Neural cell (in vitro differentiated cells): ENCODE results near the gene PLCH1.

Source experiments
- CTCF ChIP-seq: fragments of 450-650 bp; IDR thresholded peaks from 2 replicates; pipeline ENCODE4 v1.5.1; 2014; ENCODE audit warnings: antibody characterized with exemption, mild to moderate bottlenecking, moderate library complexity; ENCODE audit not compliant: poor library complexity, severe bottlenecking
- TF ChIP-seq, protein P1 (sequence below): IDR thresholded peaks from 2 replicates; pipeline ENCODE4 v1.6.1; 2012; ENCODE audit warnings: borderline replicate concordance

- no peak for TF ChIP-seq CTCF
- TF ChIP-seq, protein P1, sequence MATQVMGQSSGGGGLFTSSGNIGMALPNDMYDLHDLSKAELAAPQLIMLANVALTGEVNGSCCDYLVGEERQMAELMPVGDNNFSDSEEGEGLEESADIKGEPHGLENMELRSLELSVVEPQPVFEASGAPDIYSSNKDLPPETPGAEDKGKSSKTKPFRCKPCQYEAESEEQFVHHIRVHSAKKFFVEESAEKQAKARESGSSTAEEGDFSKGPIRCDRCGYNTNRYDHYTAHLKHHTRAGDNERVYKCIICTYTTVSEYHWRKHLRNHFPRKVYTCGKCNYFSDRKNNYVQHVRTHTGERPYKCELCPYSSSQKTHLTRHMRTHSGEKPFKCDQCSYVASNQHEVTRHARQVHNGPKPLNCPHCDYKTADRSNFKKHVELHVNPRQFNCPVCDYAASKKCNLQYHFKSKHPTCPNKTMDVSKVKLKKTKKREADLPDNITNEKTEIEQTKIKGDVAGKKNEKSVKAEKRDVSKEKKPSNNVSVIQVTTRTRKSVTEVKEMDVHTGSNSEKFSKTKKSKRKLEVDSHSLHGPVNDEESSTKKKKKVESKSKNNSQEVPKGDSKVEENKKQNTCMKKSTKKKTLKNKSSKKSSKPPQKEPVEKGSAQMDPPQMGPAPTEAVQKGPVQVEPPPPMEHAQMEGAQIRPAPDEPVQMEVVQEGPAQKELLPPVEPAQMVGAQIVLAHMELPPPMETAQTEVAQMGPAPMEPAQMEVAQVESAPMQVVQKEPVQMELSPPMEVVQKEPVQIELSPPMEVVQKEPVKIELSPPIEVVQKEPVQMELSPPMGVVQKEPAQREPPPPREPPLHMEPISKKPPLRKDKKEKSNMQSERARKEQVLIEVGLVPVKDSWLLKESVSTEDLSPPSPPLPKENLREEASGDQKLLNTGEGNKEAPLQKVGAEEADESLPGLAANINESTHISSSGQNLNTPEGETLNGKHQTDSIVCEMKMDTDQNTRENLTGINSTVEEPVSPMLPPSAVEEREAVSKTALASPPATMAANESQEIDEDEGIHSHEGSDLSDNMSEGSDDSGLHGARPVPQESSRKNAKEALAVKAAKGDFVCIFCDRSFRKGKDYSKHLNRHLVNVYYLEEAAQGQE = no peak
Measured at GRCh38 chr3:155704771-155705559, 39.9 kb downstream of the PLCH1 start.
